Right lobe of liver (tissue), 6 donors: ENCODE data around the gene IL17REL. TPM values are rescaled to one million over a fixed set of nuclear protein-coding genes. Genes with fewer than 3 reads are reported as not detected.

Experiments used
- ATAC-seq, 4 donors: fragments of 200-7000 bp; cut with Tn5 transposase; one replicate each; pipeline ENCODE4 v1.9.1; 2020; ENCODE audit warnings: mild to moderate bottlenecking in 4 of 4, moderate library complexity in 4 of 4
- DNase-seq, 3 donors: peaks; one replicate each; pipeline ENCODE4 v3.0.0-alpha.2; 2020
- H3K27ac ChIP-seq, 3 donors: fragments of 200-600 bp; one replicate each; pipeline ENCODE4 v1.8.0; 2022
- H3K27me3 ChIP-seq, 2 donors: fragments of 200-600 bp; one replicate each; pipeline ENCODE4 v1.8.0; 2022
- H3K36me3 ChIP-seq, 4 donors: fragments of 200-600 bp; sonication (generic) in 1 of 4; one replicate each; pipeline versions ENCODE4 v1.5.1 to v1.8.0; 2017 to 2022; ENCODE audit warnings: control low read depth in 1 of 4
- H3K4me1 ChIP-seq, 4 donors: fragments of 200-600 bp; sonication (generic) in 1 of 4; one replicate each; pipeline versions ENCODE4 v1.5.1 to v1.8.0; 2017 to 2022; ENCODE audit warnings: control low read depth in 1 of 4
- H3K4me3 ChIP-seq, 3 donors: fragments of 200-600 bp; one replicate each; pipeline ENCODE4 v1.8.0; 2022
- H3K9me3 ChIP-seq, 4 donors: fragments of 200-600 bp; sonication (generic) in 1 of 4; one replicate each; pipeline versions ENCODE4 v1.5.1 to v1.8.0; 2017 to 2022; ENCODE audit warnings: control low read depth in 1 of 4
- CTCF ChIP-seq, 4 donors: fragments of 200-600 bp in 3 of 4; fragments of 450-650 bp in 1 of 4; IDR thresholded peaks; one replicate each; pipeline versions ENCODE4 v1.5.1 to v1.8.0; 2016 to 2022; ENCODE audit warnings: antibody characterized with exemption in 4 of 4, mild to moderate bottlenecking in 2 of 4
- POLR2A ChIP-seq: fragments of 450-650 bp; IDR thresholded peaks from one replicate; pipeline ENCODE4 v1.6.1; 2017; ENCODE audit warnings: antibody characterized with exemption, mild to moderate bottlenecking
- WGBS: methylation state at CpG from one replicate; pipeline ENCODE4 v1.1.6; 2018; ENCODE audit warnings: low coverage, low lambda C conversion rate; ENCODE audit not compliant: insufficient coverage; ENCODE audit errors: missing lambda C conversion rate; 5-methylcytosine and 5-hydroxymethylcytosine counted together
- intact Hi-C, 2 donors: fragments of 100-400 bp; cut with DNase I; formaldehyde crosslinking; loops; one replicate each; pipeline versions ENCODE4 v1.11.2 to v1.14.1; 2022
- total RNA-seq, 6 experiments: library from RNA; depleted of rRNA in 2 of 6; stranded (reverse); fragments of >200 nt in 2 of 6; fragmentation: NEBNext Ultra II Directional in 3 of 6; extraction: Animal tissue kit (Norgen Biotek cat#: 25700) in 3 of 6; gene quantifications; one replicate each; pipeline versions ENCODE4 v1.1.0 to v1.2.4, GENCODE V29; 2016 to 2023
- donor health status: DM: no; HTN: yes; CAD: no.
- donor health status: DM: no; HTN: no; CAD: no.
- donor health status: DM: no; HTN: no; CAD: no.
- donor health status: DM: no; HTN: yes; CAD: no.
- donor health status: DM: no; HTN: yes; CAD: no.

The IL17REL gene
- total RNA-seq, 6 experiments from 2014 or later = not detected

GRCh38 chr22:50010676-50011446 lies 1.7 kb downstream of the IL17REL start:
- WGBS = 4% methylated on average over 11 of the region's 61 CpGs
- no peak for DNase-seq
- TF ChIP-seq CTCF (IDR thresholded peaks at IDR 0.05) (no peak), POLR2A (no peak)
- intact Hi-C loops = no loop called here
- no peak overlapping the region for H3K4me3 ChIP-seq
- no peaks in the 10 kb centered on the region for H3K9me3 ChIP-seq
- peaks cover 0 to 24% of the 10 kb centered on the region in 2 donors for H3K27me3 ChIP-seq
- ATAC-seq = no peak
- H3K36me3 ChIP-seq = no peaks in the 10 kb centered on the region
- H3K4me1 ChIP-seq = peaks cover 0 to 2% (median 0%) of the 10 kb centered on the region in 4 donors
- no peak overlapping the region for H3K27ac ChIP-seq

GRCh38 chr22:50009765-50010675 lies 2.5 kb downstream of the IL17REL start:
- Histone ChIP-seq H3K36me3 (no peaks in the 10 kb centered on the region), H3K27me3 (peaks cover 0 to 22% of the 10 kb centered on the region in 2 donors), H3K9me3 (no peaks in the 10 kb centered on the region), H3K4me3 (no peak overlapping the region), H3K27ac (no peak overlapping the region), H3K4me1 (peaks cover 0 to 2% (median 0%) of the 10 kb centered on the region in 4 donors)
- TF ChIP-seq CTCF (IDR thresholded peaks at IDR 0.05) (no peak), POLR2A (no peak)
- WGBS = no CpG with 5 or more reads among the region's 46 CpGs
- intact Hi-C loops = no loop called here
- DNase-seq (peak in 2 of 3 donors; percentile 21 to 58), ATAC-seq (no peak)

- peaks cover 0 to 15% of the 10 kb centered on the region in 2 donors for H3K27me3 ChIP-seq
- no peak for TF ChIP-seq POLR2A
- TF ChIP-seq CTCF (IDR thresholded peaks at IDR 0.05) = no peak
- H3K4me3 ChIP-seq = no peak overlapping the region
- no peaks in the 10 kb centered on the region for H3K36me3 ChIP-seq
- DNase-seq = no peak
- no peaks in the 10 kb centered on the region for H3K4me1 ChIP-seq
- no peak overlapping the region for H3K27ac ChIP-seq
- no peak for ATAC-seq
- no peaks in the 10 kb centered on the region for H3K9me3 ChIP-seq
- 56% methylated on average over 3 of the region's 16 CpGs for WGBS
- intact Hi-C loops = no loop called here
Measured at GRCh38 chr22:50009251-50009650, 3.3 kb downstream of the IL17REL start.

- no peak for TF ChIP-seq POLR2A
- TF ChIP-seq CTCF (IDR thresholded peaks at IDR 0.05) = no peak
- DNase-seq (no peak), ATAC-seq (no peak)
- H3K27me3 ChIP-seq = peaks cover 0 to 10% of the 10 kb centered on the region in 2 donors
- intact Hi-C loops = no loop called here
- no peak overlapping the region for H3K4me3 ChIP-seq
- no peak overlapping the region for H3K27ac ChIP-seq
- no peaks in the 10 kb centered on the region for H3K36me3 ChIP-seq
- WGBS = 82% methylated on average over 12 of the region's 24 CpGs
- no peaks in the 10 kb centered on the region for H3K9me3 ChIP-seq
- no peaks in the 10 kb centered on the region for H3K4me1 ChIP-seq
Measured at GRCh38 chr22:50008151-50009040, 4.2 kb downstream of the IL17REL start.
